HCT116 (cell line): ENCODE measurements around the gene SP140L. TPM values are rescaled to one million over a fixed set of nuclear protein-coding genes. Genes with fewer than 3 reads are reported as not detected.

ENCODE experiments used
- ATAC-seq: fragments of 200-7000 bp; cut with Tn5 transposase; 2 replicates; pipeline ENCODE4 v1.9.1; 2020; ENCODE audit warnings: mild to moderate bottlenecking, moderate library complexity
- BruUV-seq: library from RNA; stranded (reverse); fragments of 400-500 nt; replicated peaks from 2 replicates; lab custom pipeline; 2021; lab: Mats Ljungman, UMichigan
- CTCF ChIA-PET: fragments of 300-600 bp; sonication (Branson Sonifier 250); formaldehyde crosslinking; loops from one replicate; lab custom pipeline; 2021; ENCODE audit warnings: antibody characterized with exemption; lab: Charles Lee
- POLR2A ChIA-PET: fragments of 300-600, 350-600 bp; sonication (Branson Sonifier 250); formaldehyde crosslinking; loops from one replicate; lab custom pipeline; 2021; ENCODE audit warnings: antibody characterized with exemption; lab: Charles Lee
- RAD21 ChIA-PET, 2 experiments: fragments of 300-600 bp; sonication (Branson Sonifier 250); formaldehyde crosslinking; loops; one replicate each; lab custom pipeline; 2023; ENCODE audit warnings: low total read pairs in 2 of 2; ENCODE audit not compliant: uncharacterized antibody in 2 of 2, unreplicated experiment in 2 of 2, low non-redundant PET in 1 of 2; lab: Charles Lee
- DNase-seq: peaks from one replicate; pipeline ENCODE4 v3.0.0-alpha.2; 2010; ENCODE audit warnings: low read depth, low spot score
- H2AFZ ChIP-seq: fragments of 200-600 bp; shearing (Covaris generic), sonication (generic); 2 replicates; pipeline ENCODE4 v1.6.1; 2017; ENCODE audit warnings: low read depth, mixed run types, mixed read lengths, antibody characterized with exemption, low read length; ENCODE audit not compliant: poor library complexity, severe bottlenecking
- H3K27ac ChIP-seq: 2 replicates; pipeline ENCODE4 v1.5.1; 2012; ENCODE audit warnings: low read depth, low read length
- H3K27me3 ChIP-seq: fragments of 200-600 bp; sonication (generic); 2 replicates; pipeline ENCODE4 v1.6.1; 2016; ENCODE audit warnings: mixed run types, low read length, mixed read lengths; ENCODE audit not compliant: insufficient read depth
- H3K36me3 ChIP-seq, 2 experiments: fragments of 200-500 bp in 1 of 2; fragments of 200-600 bp in 1 of 2; sonication (Bioruptor generic) in 1 of 2; sonication (generic) in 1 of 2; 2 replicates each; pipeline versions ENCODE4 v1.5.1 to v1.6.1; 2014 to 2016; ENCODE audit warnings: low read length in 2 of 2, inconsistent platforms in 1 of 2, mixed read lengths in 1 of 2, mixed run types in 1 of 2; ENCODE audit not compliant: insufficient read depth in 2 of 2, control insufficient read depth in 1 of 2
- H3K4me1 ChIP-seq, 2 experiments: fragments of 200-600 bp in 1 of 2; sonication (generic) in 1 of 2; 2 replicates each; pipeline versions ENCODE4 v1.5.1 to v1.6.1; 2012 to 2017; ENCODE audit warnings: low read length in 2 of 2, inconsistent platforms in 1 of 2, mild to moderate bottlenecking in 1 of 2, mixed read lengths in 1 of 2, mixed run types in 1 of 2, moderate library complexity in 1 of 2; ENCODE audit not compliant: insufficient read depth in 2 of 2, control insufficient read depth in 1 of 2
- H3K4me2 ChIP-seq: fragments of 200-600 bp; sonication (generic); 2 replicates; pipeline ENCODE4 v1.6.1; 2017; ENCODE audit warnings: mixed run types, low read length, mixed read lengths
- H3K4me3 ChIP-seq, 2 experiments: fragments of 200-600 bp in 1 of 2; sonication (generic) in 1 of 2; replicated peaks in 1 of 2; 2 replicates each; pipeline ENCODE4 v1.5.1; 2011 to 2016; ENCODE audit warnings: low read length in 2 of 2, control low read depth in 1 of 2, low read depth in 1 of 2, mild to moderate bottlenecking in 1 of 2, mixed read lengths in 1 of 2, mixed run types in 1 of 2
- H3K79me2 ChIP-seq: fragments of 200-600 bp; sonication (generic); 2 replicates; pipeline ENCODE4 v1.6.1; 2017; ENCODE audit warnings: mild to moderate bottlenecking, mixed run types, low read length, moderate library complexity, mixed read lengths; ENCODE audit not compliant: insufficient read depth
- H3K9ac ChIP-seq: fragments of 200-600 bp; sonication (generic); 2 replicates; pipeline ENCODE4 v1.6.1; 2016; ENCODE audit warnings: low read length, mixed read lengths
- H3K9me2 ChIP-seq: fragments of 200-600 bp; sonication (generic), shearing (Covaris generic); 2 replicates; pipeline ENCODE4 v1.6.1; 2017; ENCODE audit warnings: mixed run types, mild to moderate bottlenecking, moderate library complexity; ENCODE audit not compliant: insufficient read depth
- H3K9me3 ChIP-seq, 2 experiments: fragments of 200-500 bp in 1 of 2; fragments of 200-600 bp in 1 of 2; sonication (Bioruptor generic) in 1 of 2; sonication (generic) in 1 of 2; 2 replicates each; pipeline ENCODE4 v1.6.1; 2014 to 2017; ENCODE audit warnings: low read length in 2 of 2, mixed read lengths in 2 of 2, inconsistent platforms in 1 of 2, low read depth in 1 of 2, mild to moderate bottlenecking in 1 of 2, mixed run types in 1 of 2, moderate library complexity in 1 of 2; ENCODE audit not compliant: control insufficient read depth in 1 of 2, insufficient read depth in 1 of 2
- H4K20me1 ChIP-seq: fragments of 200-600 bp; sonication (generic), shearing (Covaris generic); 2 replicates; pipeline ENCODE4 v1.6.1; 2017; ENCODE audit warnings: mixed run types, mild to moderate bottlenecking, moderate library complexity; ENCODE audit not compliant: insufficient read depth
- ATF3 ChIP-seq: IDR thresholded peaks from 2 replicates; pipeline ENCODE4 v1.6.1; 2012
- CBX3 ChIP-seq: IDR thresholded peaks from 2 replicates; pipeline ENCODE4 v1.6.1; 2012; ENCODE audit warnings: low read depth
- CTCF ChIP-seq, 3 experiments: fragments of 200-600 bp in 1 of 3; sonication (generic) in 1 of 3; IDR thresholded peaks in 2 of 3; conservative IDR thresholded peaks in 1 of 3; 2 replicates each; pipeline ENCODE4 v1.5.1; 2012 to 2017; ENCODE audit warnings: low read depth in 2 of 3, low read length in 2 of 3, antibody characterized with exemption in 1 of 3, borderline replicate concordance in 1 of 3, control low read depth in 1 of 3, mild to moderate bottlenecking in 1 of 3, mixed read lengths in 1 of 3, mixed run types in 1 of 3, moderate library complexity in 1 of 3; ENCODE audit not compliant: insufficient read depth in 1 of 3
- EZH2 ChIP-seq: fragments of 200-600 bp; sonication (generic); IDR thresholded peaks from 2 replicates; pipeline ENCODE4 v1.6.1; 2017; ENCODE audit warnings: antibody characterized with exemption, mixed run types
- EZH2phosphoT487 ChIP-seq: fragments of 200-600 bp; IDR thresholded peaks from 2 replicates; pipeline ENCODE4 v1.6.1; 2018; ENCODE audit warnings: antibody characterized with exemption, borderline replicate concordance
- FOSL1 ChIP-seq: IDR thresholded peaks from 2 replicates; pipeline ENCODE4 v1.6.1; 2012; ENCODE audit warnings: low read depth
- JUND ChIP-seq: IDR thresholded peaks from 2 replicates; pipeline ENCODE4 v1.6.1; 2012
- POLR2A ChIP-seq: IDR thresholded peaks from 2 replicates; pipeline ENCODE4 v1.7.0; 2011; ENCODE audit warnings: borderline replicate concordance; ENCODE audit not compliant: insufficient read depth, insufficient read length; ENCODE audit errors: extremely low read depth
- REST ChIP-seq: IDR thresholded peaks from 2 replicates; pipeline ENCODE4 v1.6.1; 2012; ENCODE audit warnings: low read depth
- SP1 ChIP-seq: IDR thresholded peaks from 2 replicates; pipeline ENCODE4 v1.6.1; 2012; ENCODE audit warnings: low read depth
- SRF ChIP-seq: IDR thresholded peaks from 2 replicates; pipeline ENCODE4 v1.6.1; 2012; ENCODE audit warnings: low read depth
- TCF7L2 ChIP-seq: IDR thresholded peaks from 2 replicates; pipeline ENCODE4 v1.7.0; 2011; ENCODE audit warnings: borderline replicate concordance, inconsistent platforms; ENCODE audit not compliant: insufficient read depth, insufficient read length; ENCODE audit errors: extremely low read depth
- YY1 ChIP-seq: IDR thresholded peaks from 2 replicates; pipeline ENCODE4 v1.6.1; 2011; ENCODE audit warnings: low read length, low read depth, moderate library complexity, mild to moderate bottlenecking; ENCODE audit not compliant: insufficient replicate concordance; ENCODE audit errors: extremely low read depth
- ZFX ChIP-seq: fragments of 450-650 bp; IDR thresholded peaks from 2 replicates; pipeline ENCODE4 v1.6.1; 2017
- ZNF274 ChIP-seq: fragments of 200-500 bp; sonication (Bioruptor generic); IDR thresholded peaks from 2 replicates; pipeline ENCODE4 v1.6.1; 2014; ENCODE audit warnings: mild to moderate bottlenecking, low read depth, low read length, inconsistent platforms
- intact Hi-C: fragments of 100-400 bp; cut with micrococcal nuclease; formaldehyde crosslinking; loops from 2 replicates; pipeline ENCODE4 v1.10.0; 2022
- total RNA-seq: library from RNA; stranded (reverse); gene quantifications from one replicate; pipeline ENCODE4 v1.2.1, GENCODE V29; 2021; ENCODE audit not compliant: unreplicated experiment

SP140L gene
- total RNA-seq, 1 experiment from 2014 or later, result 28.9 TPM

DNA sequence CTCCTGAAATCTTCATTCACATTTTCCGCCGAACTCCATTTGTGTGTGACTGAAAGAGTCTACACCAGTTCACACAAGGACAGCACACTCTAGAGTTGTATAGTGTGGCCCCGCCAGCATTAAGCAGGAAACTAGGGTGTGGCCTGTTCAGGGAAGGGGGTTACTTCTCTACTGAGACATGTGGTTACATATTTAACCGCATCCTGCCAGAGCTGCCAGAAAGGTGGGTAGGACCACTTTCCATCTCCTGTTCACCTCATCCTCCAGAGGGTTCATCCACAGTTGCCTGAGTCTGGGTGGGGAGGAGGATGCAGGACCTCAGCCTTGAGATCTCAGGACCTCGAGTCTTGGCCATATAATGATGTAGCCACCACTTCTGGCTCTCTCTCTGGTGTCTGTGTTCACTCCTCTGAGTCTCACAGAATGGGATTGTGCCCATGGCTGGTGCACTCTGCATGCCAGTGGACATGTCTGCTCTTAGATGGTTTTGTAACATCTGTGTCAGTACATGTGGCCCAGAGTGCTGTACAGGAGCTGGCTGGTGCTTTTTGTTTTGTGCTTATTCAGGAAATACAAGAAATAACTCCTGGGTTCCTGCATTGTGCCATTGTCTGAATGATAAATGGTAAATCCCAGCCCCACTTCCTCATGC, 7.7 kb upstream of the SP140L start:
- ChIA-PET CTCF (no interaction called here), POLR2A (no interaction called here), RAD21 (no interaction called here)
- H3K4me3 ChIP-seq, result no peak overlapping the region
- no peaks in the 10 kb centered on the region for H3K9me3 ChIP-seq
- intact Hi-C loops, result no loop called here
- DNase-seq (no peak), ATAC-seq (no peak)
- no peaks in the 10 kb centered on the region for H3K36me3 ChIP-seq
- H3K9ac ChIP-seq, result no peak overlapping the region
- no peaks in the 10 kb centered on the region for H3K9me2 ChIP-seq
- H3K27me3 ChIP-seq, result no peaks in the 10 kb centered on the region
- no peak overlapping the region for H3K4me2 ChIP-seq
- no TSS peak for BruUV-seq
- no peaks in the 10 kb centered on the region for H4K20me1 ChIP-seq
- H2AFZ ChIP-seq, result no peak overlapping the region
- peaks cover 0 to 7% of the 10 kb centered on the region in 2 experiments; a peak in 3 of 4 replicates for H3K4me1 ChIP-seq
- no peaks in the 10 kb centered on the region for H3K79me2 ChIP-seq
- no peak overlapping the region for H3K27ac ChIP-seq
- TF ChIP-seq ZFX (no peak), POLR2A (no peak), CBX3 (no peak), EZH2 (no peak), ATF3 (no peak), ZNF274 (no peak), SP1 (no peak), JUND (no peak), EZH2phosphoT487 (no peak), YY1 (no peak), CTCF (IDR thresholded peaks at IDR 0.05 in 2 of 3, conservative IDR thresholded peaks at IDR 0.05 in 1 of 3; ENCODE audit: borderline replicate concordance in 1 of 3, insufficient read depth in 1 of 3, low read depth in 2 of 3, low read length in 2 of 3) (no peak), SRF (no peak), FOSL1 (no peak), TCF7L2 (no peak), REST (no peak)
